Astrocyte of the cerebellum (primary cell): ENCODE measurements around the gene RET.

Source experiments
- DNase-seq: peaks from one replicate; pipeline ENCODE4 v3.0.0-alpha.2; 2011; ENCODE audit warnings: low read depth
- H3K4me3 ChIP-seq: 2 replicates; pipeline ENCODE4 v1.5.1; 2011; ENCODE audit warnings: mild to moderate bottlenecking, low read depth, low read length, moderate library complexity
- in situ Hi-C: cut with HindIII; loops from 2 replicates; pipeline ENCODE4 v1.10.0; 2017; ENCODE audit warnings: low sequenced_read_pairs
- TF ChIP-seq, protein P1 (sequence below): IDR thresholded peaks from 2 replicates; pipeline ENCODE4 v1.5.1; 2012; ENCODE audit warnings: low read length, low read depth, moderate library complexity, mild to moderate bottlenecking; ENCODE audit errors: missing control alignments

RET gene

GRCh38 chr10:43050011-43050410 is 26.9 kb upstream of the RET start:
- in situ Hi-C loops, result no loop called here
- no peak overlapping the region for H3K4me3 ChIP-seq
- TF ChIP-seq, protein P1, sequence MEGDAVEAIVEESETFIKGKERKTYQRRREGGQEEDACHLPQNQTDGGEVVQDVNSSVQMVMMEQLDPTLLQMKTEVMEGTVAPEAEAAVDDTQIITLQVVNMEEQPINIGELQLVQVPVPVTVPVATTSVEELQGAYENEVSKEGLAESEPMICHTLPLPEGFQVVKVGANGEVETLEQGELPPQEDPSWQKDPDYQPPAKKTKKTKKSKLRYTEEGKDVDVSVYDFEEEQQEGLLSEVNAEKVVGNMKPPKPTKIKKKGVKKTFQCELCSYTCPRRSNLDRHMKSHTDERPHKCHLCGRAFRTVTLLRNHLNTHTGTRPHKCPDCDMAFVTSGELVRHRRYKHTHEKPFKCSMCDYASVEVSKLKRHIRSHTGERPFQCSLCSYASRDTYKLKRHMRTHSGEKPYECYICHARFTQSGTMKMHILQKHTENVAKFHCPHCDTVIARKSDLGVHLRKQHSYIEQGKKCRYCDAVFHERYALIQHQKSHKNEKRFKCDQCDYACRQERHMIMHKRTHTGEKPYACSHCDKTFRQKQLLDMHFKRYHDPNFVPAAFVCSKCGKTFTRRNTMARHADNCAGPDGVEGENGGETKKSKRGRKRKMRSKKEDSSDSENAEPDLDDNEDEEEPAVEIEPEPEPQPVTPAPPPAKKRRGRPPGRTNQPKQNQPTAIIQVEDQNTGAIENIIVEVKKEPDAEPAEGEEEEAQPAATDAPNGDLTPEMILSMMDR, result no peak
- DNase-seq, result no peak

- in situ Hi-C loops, result no loop called here
- H3K4me3 ChIP-seq, result no peak overlapping the region
- DNase-seq, result no peak
- TF ChIP-seq, protein P1, result no peak
Observed at GRCh38 chr10:43053825-43054224, 23.0 kb upstream of the RET start.

DNA sequence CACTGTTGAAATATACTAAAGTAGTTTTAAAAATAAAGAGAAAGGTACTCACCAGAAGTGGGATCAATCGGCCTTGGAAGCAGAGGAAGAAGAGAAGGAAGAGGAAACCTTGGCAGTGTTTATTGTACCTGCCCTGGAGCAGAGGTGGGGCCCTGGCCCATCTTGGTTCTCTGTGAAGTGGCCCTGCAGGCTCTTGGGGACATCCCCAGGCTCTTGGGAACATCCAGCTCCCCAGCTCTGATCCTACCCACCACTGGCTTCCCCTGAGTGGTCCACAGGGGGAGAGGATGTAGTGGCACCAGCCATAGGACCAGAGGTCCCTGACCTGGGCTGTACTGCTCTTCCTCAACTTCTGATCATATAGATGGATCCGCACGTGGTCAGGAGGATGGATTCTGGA is 22.3 kb upstream of the RET start:
- TF ChIP-seq, protein P1, result no peak
- in situ Hi-C loops, result no loop called here
- no peak for DNase-seq
- H3K4me3 ChIP-seq, result no peak overlapping the region

GRCh38 chr10:43055217-43055616 is 21.7 kb upstream of the RET start:
- in situ Hi-C loops, result no loop called here
- no peak overlapping the region for H3K4me3 ChIP-seq
- no peak for DNase-seq
- TF ChIP-seq, protein P1, result no peak

- TF ChIP-seq, protein P1, result no peak
- DNase-seq, result no peak
- in situ Hi-C loops, result no loop called here
- H3K4me3 ChIP-seq, result no peak overlapping the region
Observed at GRCh38 chr10:43055991-43056567, 20.8 kb upstream of the RET start.

DNA sequence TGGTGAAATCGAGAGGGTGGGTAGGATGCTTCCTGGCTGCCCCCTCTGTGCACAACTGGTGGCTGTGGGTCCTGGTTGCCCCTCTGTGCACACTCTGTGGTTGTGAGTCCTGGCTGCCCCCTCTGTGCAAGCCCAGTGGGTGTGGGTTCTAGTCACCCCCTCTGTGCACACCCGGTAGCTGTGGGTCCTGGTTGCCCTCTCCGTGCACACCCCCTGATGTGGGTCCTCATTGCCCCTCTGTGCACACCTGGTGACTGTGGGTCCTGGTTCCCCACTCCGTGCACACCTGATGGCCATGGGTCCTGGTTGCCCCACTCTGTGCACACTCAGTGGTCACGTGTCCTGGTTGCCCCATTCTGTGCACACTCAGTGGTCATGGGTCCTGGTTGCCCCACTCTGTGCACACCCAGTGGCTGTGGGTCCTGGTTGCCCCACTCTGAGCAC is 20.3 kb upstream of the RET start:
- TF ChIP-seq, protein P1, result no peak
- in situ Hi-C loops, result no loop called here
- H3K4me3 ChIP-seq, result no peak overlapping the region
- no peak for DNase-seq

GRCh38 chr10:43057231-43057711 is 19.6 kb upstream of the RET start:
- TF ChIP-seq, protein P1, result no peak
- DNase-seq, result no peak
- no peak overlapping the region for H3K4me3 ChIP-seq
- in situ Hi-C loops, result no loop called here
